ENCODE data around the gene TOM1.
"Not testable (repeated sequence)": the region's sequence is repeated elsewhere in the genome, so short reads cannot be mapped to it uniquely, and the experiment has no call there.

The TOM1 gene

GRCh38 chr22:35350539-35351503 lies 51.1 kb downstream of the TOM1 start:
- peak overlapping the region; percentile 81 to 84 for H3K4me3 ChIP-seq (ENCODE audit: low read depth in 1 of 2, low read length in 2 of 2)
- H3K27me3 ChIP-seq (ENCODE audit: control insufficient read depth in 1 of 2, insufficient read depth in 2 of 2, low read length in 2 of 2) = no peaks in the 10 kb centered on the region
- H3K36me3 ChIP-seq (ENCODE audit: control insufficient read depth in 1 of 2, insufficient read depth in 2 of 2, low read length in 2 of 2) = peaks cover 0 to 15% of the 10 kb centered on the region in 2 donors
- H3K9ac ChIP-seq (ENCODE audit: low read depth in 1 of 2, low read length in 2 of 2) = peak overlapping the region; percentile 53 to 79
- no peak overlapping the region for H3K27ac ChIP-seq (ENCODE audit: low read depth, low read length)
- peaks cover 13 to 18% of the 10 kb centered on the region in 2 donors for H3K4me1 ChIP-seq (ENCODE audit: control insufficient read depth in 1 of 2, insufficient read depth in 2 of 2, low read length in 2 of 2)
- H3K9me3 ChIP-seq (ENCODE audit: control insufficient read depth in 1 of 2, low read length in 2 of 2) = no peaks in the 10 kb centered on the region

- Histone ChIP-seq H3K27me3 (ENCODE audit: control insufficient read depth in 1 of 2, insufficient read depth in 2 of 2, low read length in 2 of 2) (no peaks in the 10 kb centered on the region), H3K36me3 (ENCODE audit: control insufficient read depth in 1 of 2, insufficient read depth in 2 of 2, low read length in 2 of 2) (peaks cover 0 to 9% of the 10 kb centered on the region in 2 donors), H3K4me3 (ENCODE audit: low read depth in 1 of 2, low read length in 2 of 2) (no peak overlapping the region), H3K9me3 (ENCODE audit: control insufficient read depth in 1 of 2, low read length in 2 of 2) (no peaks in the 10 kb centered on the region), H3K9ac (ENCODE audit: low read depth in 1 of 2, low read length in 2 of 2) (peak overlapping the region in 1 of 2 donors; percentile 24), H3K27ac (ENCODE audit: low read depth, low read length) (peak overlapping the region; percentile 39), H3K4me1 (ENCODE audit: control insufficient read depth in 1 of 2, insufficient read depth in 2 of 2, low read length in 2 of 2) (peaks cover 16 to 18% of the 10 kb centered on the region in 2 donors)
Measured at GRCh38 chr22:35352214-35353111, 52.8 kb downstream of the TOM1 start.

- no peak overlapping the region for H3K4me3 ChIP-seq (ENCODE audit: low read depth in 1 of 2, low read length in 2 of 2)
- H3K36me3 ChIP-seq (ENCODE audit: control insufficient read depth in 1 of 2, insufficient read depth in 2 of 2, low read length in 2 of 2) = peaks cover 0 to 3% of the 10 kb centered on the region in 2 donors
- H3K9ac ChIP-seq (ENCODE audit: low read depth in 1 of 2, low read length in 2 of 2) = no peak overlapping the region
- H3K27ac ChIP-seq (ENCODE audit: low read depth, low read length) = no peak overlapping the region
- peaks cover 16 to 18% of the 10 kb centered on the region in 2 donors for H3K4me1 ChIP-seq (ENCODE audit: control insufficient read depth in 1 of 2, insufficient read depth in 2 of 2, low read length in 2 of 2)
- H3K27me3 ChIP-seq (ENCODE audit: control insufficient read depth in 1 of 2, insufficient read depth in 2 of 2, low read length in 2 of 2) = no peaks in the 10 kb centered on the region
- no peaks in the 10 kb centered on the region for H3K9me3 ChIP-seq (ENCODE audit: control insufficient read depth in 1 of 2, low read length in 2 of 2)
Measured at GRCh38 chr22:35353318-35353717, 53.6 kb downstream of the TOM1 start.

GRCh38 chr22:35354068-35354467 lies 54.4 kb downstream of the TOM1 start:
- H3K36me3 ChIP-seq (ENCODE audit: control insufficient read depth in 1 of 2, insufficient read depth in 2 of 2, low read length in 2 of 2) = no peaks in the 10 kb centered on the region
- no peak overlapping the region for H3K27ac ChIP-seq (ENCODE audit: low read depth, low read length)
- peaks cover 16 to 18% of the 10 kb centered on the region in 2 donors for H3K4me1 ChIP-seq (ENCODE audit: control insufficient read depth in 1 of 2, insufficient read depth in 2 of 2, low read length in 2 of 2)

GRCh38 chr22:35357883-35358621 lies 58.4 kb downstream of the TOM1 start:
- Histone ChIP-seq H3K9me3 (ENCODE audit: control insufficient read depth in 1 of 2, low read length in 2 of 2) (no peaks in the 10 kb centered on the region), H3K4me3 (ENCODE audit: low read depth in 1 of 2, low read length in 2 of 2) (no peak overlapping the region), H3K9ac (ENCODE audit: low read depth in 1 of 2, low read length in 2 of 2) (no peak overlapping the region), H3K27me3 (ENCODE audit: control insufficient read depth in 1 of 2, insufficient read depth in 2 of 2, low read length in 2 of 2) (no peaks in the 10 kb centered on the region), H3K4me1 (ENCODE audit: control insufficient read depth in 1 of 2, insufficient read depth in 2 of 2, low read length in 2 of 2) (peaks cover 7 to 11% of the 10 kb centered on the region in 2 donors), H3K27ac (ENCODE audit: low read depth, low read length) (no peak overlapping the region), H3K36me3 (ENCODE audit: control insufficient read depth in 1 of 2, insufficient read depth in 2 of 2, low read length in 2 of 2) (no peaks in the 10 kb centered on the region)

More at GRCh38 chr22:35354068-35354467, 54.4 kb downstream of the TOM1 start:
- Histone ChIP-seq H3K9ac (ENCODE audit: low read depth in 1 of 2, low read length in 2 of 2) (no peak overlapping the region), H3K27me3 (ENCODE audit: control insufficient read depth in 1 of 2, insufficient read depth in 2 of 2, low read length in 2 of 2) (no peaks in the 10 kb centered on the region), H3K9me3 (ENCODE audit: control insufficient read depth in 1 of 2, low read length in 2 of 2) (no peaks in the 10 kb centered on the region), H3K4me3 (ENCODE audit: low read depth in 1 of 2, low read length in 2 of 2) (no peak overlapping the region)

GRCh38 chr22:35359380-35360065 lies 59.8 kb downstream of the TOM1 start:
- H3K4me3 ChIP-seq (ENCODE audit: low read depth in 1 of 2, low read length in 2 of 2) = no peak overlapping the region
- no peaks in the 10 kb centered on the region for H3K9me3 ChIP-seq (ENCODE audit: control insufficient read depth in 1 of 2, low read length in 2 of 2)
- no peaks in the 10 kb centered on the region for H3K36me3 ChIP-seq (ENCODE audit: control insufficient read depth in 1 of 2, insufficient read depth in 2 of 2, low read length in 2 of 2)
- peaks cover 7 to 12% of the 10 kb centered on the region in 2 donors for H3K4me1 ChIP-seq (ENCODE audit: control insufficient read depth in 1 of 2, insufficient read depth in 2 of 2, low read length in 2 of 2)
- no peaks in the 10 kb centered on the region for H3K27me3 ChIP-seq (ENCODE audit: control insufficient read depth in 1 of 2, insufficient read depth in 2 of 2, low read length in 2 of 2)
- H3K9ac ChIP-seq (ENCODE audit: low read depth in 1 of 2, low read length in 2 of 2) = no peak overlapping the region
- H3K27ac ChIP-seq (ENCODE audit: low read depth, low read length) = no peak overlapping the region

GRCh38 chr22:35361001-35361558 lies 61.4 kb downstream of the TOM1 start:
- H3K27ac ChIP-seq (ENCODE audit: low read depth, low read length) = no peak overlapping the region
- peaks cover 13 to 18% of the 10 kb centered on the region in 2 donors for H3K4me1 ChIP-seq (ENCODE audit: control insufficient read depth in 1 of 2, insufficient read depth in 2 of 2, low read length in 2 of 2)
- H3K36me3 ChIP-seq (ENCODE audit: control insufficient read depth in 1 of 2, insufficient read depth in 2 of 2, low read length in 2 of 2) = no peaks in the 10 kb centered on the region
- H3K9me3 ChIP-seq (ENCODE audit: control insufficient read depth in 1 of 2, low read length in 2 of 2) = no peaks in the 10 kb centered on the region
- no peaks in the 10 kb centered on the region for H3K27me3 ChIP-seq (ENCODE audit: control insufficient read depth in 1 of 2, insufficient read depth in 2 of 2, low read length in 2 of 2)
- H3K4me3 ChIP-seq (ENCODE audit: low read depth in 1 of 2, low read length in 2 of 2) = no peak overlapping the region
- H3K9ac ChIP-seq (ENCODE audit: low read depth in 1 of 2, low read length in 2 of 2) = no peak overlapping the region

- Histone ChIP-seq H3K36me3 (ENCODE audit: control insufficient read depth in 1 of 2, insufficient read depth in 2 of 2, low read length in 2 of 2) (no peaks in the 10 kb centered on the region), H3K4me3 (ENCODE audit: low read depth in 1 of 2, low read length in 2 of 2) (no peak overlapping the region), H3K27me3 (ENCODE audit: control insufficient read depth in 1 of 2, insufficient read depth in 2 of 2, low read length in 2 of 2) (no peaks in the 10 kb centered on the region), H3K4me1 (ENCODE audit: control insufficient read depth in 1 of 2, insufficient read depth in 2 of 2, low read length in 2 of 2) (peaks cover 17 to 36% of the 10 kb centered on the region in 2 donors), H3K9me3 (ENCODE audit: control insufficient read depth in 1 of 2, low read length in 2 of 2) (no peaks in the 10 kb centered on the region), H3K27ac (ENCODE audit: low read depth, low read length) (peak overlapping the region; percentile 53), H3K9ac (ENCODE audit: low read depth in 1 of 2, low read length in 2 of 2) (no peak overlapping the region)
Measured at GRCh38 chr22:35363566-35364086, 63.9 kb downstream of the TOM1 start.

GRCh38 chr22:35364230-35364629 lies 64.5 kb downstream of the TOM1 start:
- not testable (repeated sequence) for H3K36me3 ChIP-seq (ENCODE audit: control insufficient read depth in 1 of 2, insufficient read depth in 2 of 2, low read length in 2 of 2); H3K27ac ChIP-seq (ENCODE audit: low read depth, low read length); H3K4me3 ChIP-seq (ENCODE audit: low read depth in 1 of 2, low read length in 2 of 2); H3K27me3 ChIP-seq (ENCODE audit: control insufficient read depth in 1 of 2, insufficient read depth in 2 of 2, low read length in 2 of 2); H3K9ac ChIP-seq (ENCODE audit: low read depth in 1 of 2, low read length in 2 of 2); H3K9me3 ChIP-seq (ENCODE audit: control insufficient read depth in 1 of 2, low read length in 2 of 2)
- H3K4me1 ChIP-seq (ENCODE audit: control insufficient read depth in 1 of 2, insufficient read depth in 2 of 2, low read length in 2 of 2) = peaks cover 17 to 41% of the 10 kb centered on the region in 2 donors

All from duodenal mucosa (tissue), 2 donors.